ENCODE data around the gene NTRK3.

GRCh38 chr15:88031461-88031860 is 225.1 kb downstream of the NTRK3 start:
- TF ChIP-seq MAX (IDR thresholded peaks at IDR 0.05) (no peak), CTCF (IDR thresholded peaks at IDR 0.05; ENCODE audit: low read depth, low read length, missing input control) (no peak), RAD21 (IDR thresholded peaks at IDR 0.05) (no peak)
